Liver (tissue), 3 donors: ENCODE measurements around the gene MAP3K5.

Experiments used
- CTCF ChIP-seq: fragments of 150-350 bp; IDR thresholded peaks from 2 replicates; pipeline ENCODE4 v1.5.1; 2017; ENCODE audit warnings: improper control_type of control experiment, low read depth, low read length; ENCODE audit not compliant: missing input control
- EGR1 ChIP-seq, 2 donors: IDR thresholded peaks; 2 replicates each; pipeline ENCODE4 v1.6.1; 2016 to 2018; ENCODE audit warnings: antibody characterized with exemption in 2 of 2, low read depth in 2 of 2
- JUND ChIP-seq, 2 donors: IDR thresholded peaks; 2 replicates each; pipeline ENCODE4 v1.6.1; 2016; ENCODE audit warnings: antibody characterized with exemption in 2 of 2
- MAX ChIP-seq: IDR thresholded peaks from 2 replicates; pipeline ENCODE4 v1.6.1; 2016; ENCODE audit warnings: antibody characterized with exemption
- TAF1 ChIP-seq: conservative IDR thresholded peaks from 2 replicates; pipeline ENCODE4 v1.6.1; 2016; ENCODE audit warnings: antibody characterized with exemption, mild to moderate bottlenecking
- ZBTB33 ChIP-seq: IDR thresholded peaks from 2 replicates; pipeline ENCODE4 v1.6.1; 2016; ENCODE audit warnings: antibody characterized with exemption
- donor health status: healthy.
- donor health status: healthy.

- TF ChIP-seq ZBTB33 (no peak), CTCF (no peak), MAX (no peak), JUND (IDR thresholded peaks at IDR 0.05) (no peak), TAF1 (no peak), EGR1 (IDR thresholded peaks at IDR 0.05; ENCODE audit: low read depth in 2 of 2) (no peak)
These were observed 277.7 kb downstream of the MAP3K5 start for GRCh38 chr6:136514591-136514990.
